Left lung (tissue), 10 donors: ENCODE data around the gene RGS14. TPM values are rescaled to one million over a fixed set of nuclear protein-coding genes. Genes with fewer than 3 reads are reported as not detected.
A peak's percentile ranks its signal among the peaks of the same experiment; 100 is the strongest.
"Not testable (repeated sequence)": the region's sequence is repeated elsewhere in the genome, so short reads cannot be mapped to it uniquely, and the experiment has no call there.

Experiments
- ATAC-seq: fragments of 200-7000 bp; cut with Tn5 transposase; one replicate; pipeline ENCODE4 v1.9.1; 2020; ENCODE audit warnings: moderate library complexity
- DNase-seq, 4 donors: peaks; one replicate each; pipeline ENCODE4 v3.0.0-alpha.2; 2013 to 2020
- H3K27ac ChIP-seq, 2 donors: fragments of 200-600 bp; sonication (generic) in 1 of 2; one replicate each; pipeline versions ENCODE4 v1.5.0 to v1.8.0; 2020 to 2021
- H3K27me3 ChIP-seq, 2 donors: fragments of 200-600 bp; sonication (generic) in 1 of 2; one replicate each; pipeline versions ENCODE4 v1.5.0 to v1.8.0; 2020 to 2021
- H3K36me3 ChIP-seq, 2 donors: fragments of 200-600 bp; sonication (generic) in 1 of 2; one replicate each; pipeline versions ENCODE4 v1.5.0 to v1.8.0; 2020 to 2021
- H3K4me1 ChIP-seq, 2 donors: fragments of 200-600 bp; one replicate each; pipeline ENCODE4 v1.8.0; 2021
- H3K4me3 ChIP-seq, 2 donors: fragments of 200-600 bp; sonication (generic) in 1 of 2; one replicate each; pipeline versions ENCODE4 v1.5.0 to v1.8.0; 2020 to 2021; ENCODE audit warnings: mild to moderate bottlenecking in 1 of 2
- H3K9me3 ChIP-seq, 2 donors: fragments of 200-600 bp; sonication (generic) in 1 of 2; one replicate each; pipeline versions ENCODE4 v1.5.0 to v1.8.0; 2020 to 2021
- intact Hi-C, 2 donors: fragments of 100-400 bp; cut with DNase I; formaldehyde crosslinking; loops; one replicate each; pipeline versions ENCODE4 v1.11.2 to v1.14.2; 2022
- polyA plus RNA-seq, 6 donors: library from polyadenylated mRNA; unstranded; fragments of 120-200 nt; gene quantifications; one replicate each; pipeline ENCODE4 v1.2.1, GENCODE V29; 2013; ENCODE audit not compliant: insufficient read length in 6 of 6
- total RNA-seq, 2 donors: library from RNA; stranded (reverse); fragmentation: NEBNext Ultra II Directional; extraction: Animal tissue kit (Norgen Biotek cat#: 25700); gene quantifications; one replicate each; pipeline ENCODE4 v1.2.1, GENCODE V29; 2021
- TF ChIP-seq, protein P1 (sequence below), 2 donors: fragments of 200-600 bp; sonication (generic) in 1 of 2; IDR thresholded peaks; one replicate each; pipeline versions ENCODE4 v1.5.0 to v1.8.0; 2021; ENCODE audit warnings: antibody characterized with exemption in 2 of 2
- donor health status: DM: no; HTN: yes; CAD: no.
- donor health status: DM: no; HTN: no; CAD: no.

RGS14 gene
- total and polyA plus RNA-seq, 8 donors = 4.0 to 28.2 (median 8.1) TPM

GRCh38 chr5:177419046-177419445 is 61.3 kb downstream of the RGS14 start:
- Histone ChIP-seq H3K4me1 (peaks cover 0 to 37% of the 10 kb centered on the region in 2 donors), H3K9me3 (no peaks in the 10 kb centered on the region), H3K36me3 (no peaks in the 10 kb centered on the region), H3K4me3 (no peak overlapping the region), H3K27ac (no peak overlapping the region), H3K27me3 (no peaks in the 10 kb centered on the region)
- no peak for ATAC-seq
- TF ChIP-seq, protein P1, sequence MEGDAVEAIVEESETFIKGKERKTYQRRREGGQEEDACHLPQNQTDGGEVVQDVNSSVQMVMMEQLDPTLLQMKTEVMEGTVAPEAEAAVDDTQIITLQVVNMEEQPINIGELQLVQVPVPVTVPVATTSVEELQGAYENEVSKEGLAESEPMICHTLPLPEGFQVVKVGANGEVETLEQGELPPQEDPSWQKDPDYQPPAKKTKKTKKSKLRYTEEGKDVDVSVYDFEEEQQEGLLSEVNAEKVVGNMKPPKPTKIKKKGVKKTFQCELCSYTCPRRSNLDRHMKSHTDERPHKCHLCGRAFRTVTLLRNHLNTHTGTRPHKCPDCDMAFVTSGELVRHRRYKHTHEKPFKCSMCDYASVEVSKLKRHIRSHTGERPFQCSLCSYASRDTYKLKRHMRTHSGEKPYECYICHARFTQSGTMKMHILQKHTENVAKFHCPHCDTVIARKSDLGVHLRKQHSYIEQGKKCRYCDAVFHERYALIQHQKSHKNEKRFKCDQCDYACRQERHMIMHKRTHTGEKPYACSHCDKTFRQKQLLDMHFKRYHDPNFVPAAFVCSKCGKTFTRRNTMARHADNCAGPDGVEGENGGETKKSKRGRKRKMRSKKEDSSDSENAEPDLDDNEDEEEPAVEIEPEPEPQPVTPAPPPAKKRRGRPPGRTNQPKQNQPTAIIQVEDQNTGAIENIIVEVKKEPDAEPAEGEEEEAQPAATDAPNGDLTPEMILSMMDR (IDR thresholded peaks at IDR 0.05) = no peak
- peak in 1 of 4 donors; percentile 72 for DNase-seq
- intact Hi-C loops = no loop called here

GRCh38 chr5:177420472-177420871 is 62.7 kb downstream of the RGS14 start:
- H3K36me3 ChIP-seq, H3K27ac ChIP-seq, DNase-seq, H3K4me3 ChIP-seq, ATAC-seq, H3K27me3 ChIP-seq, H3K9me3 ChIP-seq, intact Hi-C loops: not testable (repeated sequence)
- H3K4me1 ChIP-seq = peaks cover 4 to 42% of the 10 kb centered on the region in 2 donors

DNA sequence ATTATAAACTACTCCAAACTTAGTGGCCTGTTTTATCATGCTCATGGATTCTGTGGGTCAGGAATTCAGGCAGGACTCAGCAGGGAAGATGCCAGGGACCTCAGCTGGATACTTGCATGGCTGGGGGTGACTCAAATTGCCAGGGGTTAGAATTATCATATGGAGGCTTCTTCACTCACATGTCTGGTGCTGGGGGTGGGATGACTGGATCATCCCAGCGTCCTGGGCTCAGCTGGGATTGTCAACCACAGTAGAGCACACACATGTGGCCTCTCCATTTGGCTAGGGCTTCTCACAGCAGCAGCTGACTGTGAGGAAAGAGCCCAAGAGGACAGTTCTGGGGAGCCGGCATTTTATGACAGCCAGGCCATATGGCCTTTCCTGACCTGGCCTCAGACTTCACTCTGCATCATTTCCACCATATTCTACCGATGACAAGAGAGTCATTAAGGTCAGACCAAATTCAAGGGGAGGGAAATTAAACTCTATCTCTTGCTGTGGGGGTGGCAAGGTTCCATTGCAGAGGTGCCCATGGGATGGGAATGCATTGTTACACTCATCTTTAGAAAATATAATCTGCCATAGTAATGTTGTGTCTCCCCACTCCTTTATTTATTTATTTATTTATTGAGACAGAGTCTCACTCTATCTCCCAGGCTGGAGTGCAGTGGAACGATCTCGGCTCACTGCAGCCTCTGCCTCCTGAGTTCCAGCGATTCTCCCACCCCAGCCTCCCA is 63.5 kb downstream of the RGS14 start:
- DNase-seq (no peak), ATAC-seq (no peak)
- H3K4me3 ChIP-seq = no peak overlapping the region
- H3K27me3 ChIP-seq = no peaks in the 10 kb centered on the region
- H3K36me3 ChIP-seq = no peaks in the 10 kb centered on the region
- peaks cover 6 to 37% of the 10 kb centered on the region in 2 donors for H3K4me1 ChIP-seq
- intact Hi-C loops = no loop called here
- TF ChIP-seq, protein P1 (IDR thresholded peaks at IDR 0.05) = no peak
- H3K9me3 ChIP-seq = no peaks in the 10 kb centered on the region
- H3K27ac ChIP-seq = no peak overlapping the region

Other genes with a start within 250 kb of the RGS14 start
- 10 to 100 TPM; 71.2 to 79.7 TPM for gene NSD1, start 224.2 kb upstream of the RGS14 start, total RNA-seq
- 10 to 100 TPM; 45.8 to 57.8 (median 51.3) TPM for gene NSD1, start 224.2 kb upstream of the RGS14 start, polyA plus RNA-seq
- 10 to 100 TPM; 30.3 to 36.2 TPM for gene RAB24, start 54.2 kb upstream of the RGS14 start, total RNA-seq
- gene RAB24, start 54.2 kb upstream of the RGS14 start, polyA plus RNA-seq = 10 to 100 TPM; 24.2 to 39.7 (median 28.4) TPM
- 100 to 1,000 TPM in 1 of 2 donors, 10 to 100 TPM in 1; 87.8 to 154 TPM for gene PRELID1, start 54.1 kb upstream of the RGS14 start, total RNA-seq
- 100 to 1,000 TPM in 1 of 6 donors, 10 to 100 TPM in 5; 72.3 to 103 (median 84.8) TPM for gene PRELID1, start 54.1 kb upstream of the RGS14 start, polyA plus RNA-seq
- gene MXD3, start 46.0 kb upstream of the RGS14 start, total RNA-seq = 10 to 100 TPM; 10.8 to 12.4 TPM
- gene MXD3, start 46.0 kb upstream of the RGS14 start, polyA plus RNA-seq = 10 to 100 TPM; 17.0 to 36.5 (median 24.4) TPM
- 100 to 1,000 TPM; 133 to 155 TPM for gene LMAN2, start 6.3 kb upstream of the RGS14 start, total RNA-seq
- gene LMAN2, start 6.3 kb upstream of the RGS14 start, polyA plus RNA-seq = 100 to 1,000 TPM; 101 to 118 (median 106) TPM
- not detected for gene SLC34A1, start 26.5 kb downstream of the RGS14 start, total RNA-seq
- gene SLC34A1, start 26.5 kb downstream of the RGS14 start, polyA plus RNA-seq = 1 to 10 TPM in 1 of 6 donors, under 1 TPM in 4, not detected in 1; 0.18 to 1.7 (median 0.36) TPM
- gene PFN3, start 42.7 kb downstream of the RGS14 start, total RNA-seq = not detected
- not detected for gene PFN3, start 42.7 kb downstream of the RGS14 start, polyA plus RNA-seq
- gene F12, start 51.6 kb downstream of the RGS14 start, total RNA-seq = 1 to 10 TPM in 1 of 2 donors, under 1 TPM in 1; 0.63 to 1.1 TPM
- gene F12, start 51.6 kb downstream of the RGS14 start, polyA plus RNA-seq = under 1 TPM in 5 of 6 donors, not detected in 1; 0.20 to 0.37 (median 0.31) TPM
- 10 to 100 TPM; 32.3 to 57.1 TPM for gene GRK6, start 68.8 kb downstream of the RGS14 start, total RNA-seq
- gene GRK6, start 68.8 kb downstream of the RGS14 start, polyA plus RNA-seq = 10 to 100 TPM; 15.7 to 26.0 (median 23.6) TPM
- gene PRR7, start 88.9 kb downstream of the RGS14 start, total RNA-seq = 1 to 10 TPM; 2.7 to 4.1 TPM
- 1 to 10 TPM in 2 of 6 donors, under 1 TPM in 4; 0.30 to 1.5 (median 0.76) TPM for gene PRR7, start 88.9 kb downstream of the RGS14 start, polyA plus RNA-seq
- gene DBN1, start 115.7 kb downstream of the RGS14 start, total RNA-seq = 10 to 100 TPM; 43.2 to 83.1 TPM
- 100 to 1,000 TPM; 134 to 207 (median 165) TPM for gene DBN1, start 115.7 kb downstream of the RGS14 start, polyA plus RNA-seq
- 100 to 1,000 TPM; 107 to 141 TPM for gene PDLIM7, start 139.7 kb downstream of the RGS14 start, total RNA-seq
- 100 to 1,000 TPM in 1 of 6 donors, 10 to 100 TPM in 5; 60.9 to 115 (median 82.3) TPM for gene PDLIM7, start 139.7 kb downstream of the RGS14 start, polyA plus RNA-seq
- 10 to 100 TPM; 18.2 to 90.5 TPM for gene DOK3, start 151.9 kb downstream of the RGS14 start, total RNA-seq
- gene DOK3, start 151.9 kb downstream of the RGS14 start, polyA plus RNA-seq = 1 to 10 TPM; 5.8 to 7.4 (median 6.7) TPM
- gene DDX41, start 159.0 kb downstream of the RGS14 start, total RNA-seq = 10 to 100 TPM; 65.9 to 86.7 TPM
- gene DDX41, start 159.0 kb downstream of the RGS14 start, polyA plus RNA-seq = 10 to 100 TPM; 77.1 to 90.2 (median 81.9) TPM
- gene FAM193B, start 196.6 kb downstream of the RGS14 start, total RNA-seq = 10 to 100 TPM; 64.3 to 73.9 TPM
- 100 to 1,000 TPM in 3 of 6 donors, 10 to 100 TPM in 3; 82.5 to 112 (median 101) TPM for gene FAM193B, start 196.6 kb downstream of the RGS14 start, polyA plus RNA-seq
- 100 to 1,000 TPM; 200 to 221 TPM for gene TMED9, start 234.3 kb downstream of the RGS14 start, total RNA-seq
- 100 to 1,000 TPM; 120 to 149 (median 134) TPM for gene TMED9, start 234.3 kb downstream of the RGS14 start, polyA plus RNA-seq
- gene B4GALT7, start 242.2 kb downstream of the RGS14 start, total RNA-seq = 10 to 100 TPM; 23.8 to 26.6 TPM
- gene B4GALT7, start 242.2 kb downstream of the RGS14 start, polyA plus RNA-seq = 10 to 100 TPM; 19.8 to 27.4 (median 22.0) TPM